Trophoblast cell (in vitro differentiated cells and primary cell): ENCODE results near the gene PCDHB15. TPM values are rescaled to one million over a fixed set of nuclear protein-coding genes. Genes with fewer than 3 reads are reported as not detected.
"Not testable (repeated sequence)": the region's sequence is repeated elsewhere in the genome, so short reads cannot be mapped to it uniquely, and the experiment has no call there.

Experiments used
- DNase-seq, 2 donors: peaks; one replicate each; pipeline ENCODE4 v3.0.0-alpha.2; 2016
- H2AFZ ChIP-seq: 2 replicates; pipeline ENCODE4 v1.6.1; 2013; ENCODE audit warnings: low read length, moderate library complexity, mild to moderate bottlenecking; ENCODE audit not compliant: insufficient read depth, poor library complexity
- H2AK5ac ChIP-seq: 2 replicates; pipeline ENCODE4 v1.6.1; 2013; ENCODE audit warnings: mild to moderate bottlenecking, low read length
- H2BK120ac ChIP-seq: 2 replicates; pipeline ENCODE4 v1.6.1; 2013; ENCODE audit warnings: low read length, mild to moderate bottlenecking, moderate library complexity; ENCODE audit not compliant: insufficient read depth, poor library complexity
- H2BK12ac ChIP-seq: 2 replicates; pipeline ENCODE4 v1.6.1; 2013; ENCODE audit warnings: mild to moderate bottlenecking, low read length, moderate library complexity
- H2BK5ac ChIP-seq: 2 replicates; pipeline ENCODE4 v1.6.1; 2013; ENCODE audit warnings: low read length, low read depth, moderate library complexity, mild to moderate bottlenecking; ENCODE audit not compliant: poor library complexity
- H3K14ac ChIP-seq: 2 replicates; pipeline ENCODE4 v1.6.1; 2013; ENCODE audit warnings: mild to moderate bottlenecking, low read length
- H3K18ac ChIP-seq: 2 replicates; pipeline ENCODE4 v1.6.1; 2013; ENCODE audit warnings: mild to moderate bottlenecking, low read length
- H3K23ac ChIP-seq: 2 replicates; pipeline ENCODE4 v1.6.1; 2013; ENCODE audit warnings: low read length
- H3K27ac ChIP-seq: 2 replicates; pipeline ENCODE4 v1.5.1; 2013; ENCODE audit warnings: low read depth, mild to moderate bottlenecking, inconsistent platforms, low read length, moderate library complexity
- H3K27me3 ChIP-seq: 2 replicates; pipeline ENCODE4 v1.6.1; 2013; ENCODE audit warnings: inconsistent platforms, mild to moderate bottlenecking, low read length, moderate library complexity; ENCODE audit not compliant: insufficient read depth
- H3K36me3 ChIP-seq, 2 experiments: 1 replicate in 1 of 2; 2 replicates in 1 of 2; pipeline ENCODE4 v1.6.1; 2013; ENCODE audit warnings: low read length in 2 of 2, mild to moderate bottlenecking in 2 of 2, moderate library complexity in 1 of 2; ENCODE audit not compliant: insufficient read depth in 2 of 2, control insufficient read depth in 1 of 2
- H3K4ac ChIP-seq: 2 replicates; pipeline ENCODE4 v1.6.1; 2013; ENCODE audit warnings: low read depth, mild to moderate bottlenecking, low read length, moderate library complexity
- H3K4me1 ChIP-seq, 2 experiments: 1 replicate in 1 of 2; 2 replicates in 1 of 2; pipeline ENCODE4 v1.6.1; 2013; ENCODE audit warnings: low read length in 2 of 2, mild to moderate bottlenecking in 2 of 2, moderate library complexity in 1 of 2; ENCODE audit not compliant: insufficient read depth in 2 of 2, control insufficient read depth in 1 of 2
- H3K4me2 ChIP-seq: 2 replicates; pipeline ENCODE4 v1.6.1; 2013; ENCODE audit warnings: inconsistent platforms, mild to moderate bottlenecking, low read length, moderate library complexity
- H3K4me3 ChIP-seq: 2 replicates; pipeline ENCODE4 v1.5.1; 2013; ENCODE audit warnings: mild to moderate bottlenecking, low read depth, low read length, inconsistent platforms
- H3K79me1 ChIP-seq: one replicate; pipeline ENCODE4 v1.6.1; 2013; ENCODE audit warnings: low read length
- H3K79me2 ChIP-seq: 2 replicates; pipeline ENCODE4 v1.6.1; 2013; ENCODE audit warnings: low read length, mild to moderate bottlenecking; ENCODE audit not compliant: control insufficient read depth, insufficient read depth, poor library complexity
- H3K9ac ChIP-seq: 2 replicates; pipeline ENCODE4 v1.6.1; 2013; ENCODE audit warnings: mild to moderate bottlenecking, low read length
- H3K9me3 ChIP-seq: 2 replicates; pipeline ENCODE4 v1.6.1; 2013; ENCODE audit warnings: low read depth, mild to moderate bottlenecking, control low read depth, inconsistent platforms, low read length; ENCODE audit not compliant: insufficient read depth
- H4K12ac ChIP-seq: 2 replicates; pipeline ENCODE4 v1.6.1; 2013; ENCODE audit warnings: low read depth, mild to moderate bottlenecking, low read length, moderate library complexity
- H4K8ac ChIP-seq: 2 replicates; pipeline ENCODE4 v1.6.1; 2013; ENCODE audit warnings: low read depth, mild to moderate bottlenecking, low read length, moderate library complexity
- H4K91ac ChIP-seq: one replicate; pipeline ENCODE4 v1.6.1; 2013; ENCODE audit warnings: low read depth, mild to moderate bottlenecking, low read length, moderate library complexity
- WGBS: extraction: QIAGEN DNeasy Blood & Tissue Kit; methylation state at CpG from one replicate; pipeline ENCODE4 v1.1.7; 2013; ENCODE audit warnings: missing lambda C conversion rate; ENCODE audit not compliant: insufficient read length, insufficient coverage; ENCODE audit errors: extremely low coverage; 5-methylcytosine and 5-hydroxymethylcytosine counted together
- polyA plus RNA-seq: library from polyadenylated mRNA; stranded (reverse); fragments of 200-250 nt; gene quantifications from 2 replicates; pipeline ENCODE4 v1.2.3, GENCODE V29; 2013

Gene PCDHB15
- polyA plus RNA-seq = 2.3 and 2.5 TPM in 2 replicates

GRCh38 chr5:141245250-141245717, at the start of gene PCDHB15:
Gene PCDHB15, plus strand, starts transcription at chr5:141245395. Its CDS starts 184 bp downstream, at chr5:141245579.
- Histone ChIP-seq H3K4me3 (peak within 1 kb of the TSS; percentile 52), H3K23ac (no peak within 1 kb of the TSS), H2BK12ac (no peak within 1 kb of the TSS), H4K8ac (peak within 1 kb of the TSS; percentile 61), H3K9ac (no peak within 1 kb of the TSS), H3K18ac (no peak within 1 kb of the TSS), H3K27me3 (no peaks in the 10 kb centered on the region), H4K91ac (peak within 1 kb of the TSS; percentile 43), H2BK120ac (no peak within 1 kb of the TSS), H3K9me3 (peaks cover 22% of the 10 kb centered on the region), H3K4me2 (peak within 1 kb of the TSS; percentile 52), H3K4me1 (no peaks in the 10 kb centered on the region), H3K79me1 (no peaks in the 10 kb centered on the region), H3K4ac (no peak within 1 kb of the TSS), H2AFZ (no peak within 1 kb of the TSS), H3K27ac (no peak within 1 kb of the TSS), H3K79me2 (no peaks in the 10 kb centered on the region), H3K36me3 (peaks cover 6 to 8% of the 10 kb centered on the region in 2 experiments), H2AK5ac (no peak within 1 kb of the TSS), H3K14ac (no peak within 1 kb of the TSS), H4K12ac (no peak within 1 kb of the TSS), H2BK5ac (no peak within 1 kb of the TSS)
- WGBS = no CpG with 5 or more reads among the region's 16 CpGs
- no peak for DNase-seq

- Histone ChIP-seq H3K79me1 (no peaks in the 10 kb centered on the region), H2AFZ (no peak overlapping the region), H3K14ac (no peak overlapping the region), H3K9ac (no peak overlapping the region), H3K36me3 (no peaks in the 10 kb centered on the region), H2BK120ac (no peak overlapping the region), H3K18ac (no peak overlapping the region), H3K27ac (no peak overlapping the region), H3K23ac (no peak overlapping the region), H3K4ac (no peak overlapping the region), H2BK5ac (no peak overlapping the region), H2AK5ac (no peak overlapping the region), H3K79me2 (no peaks in the 10 kb centered on the region), H2BK12ac (no peak overlapping the region), H3K4me1 (no peaks in the 10 kb centered on the region), H4K8ac (no peak overlapping the region), H3K4me2 (no peak overlapping the region), H3K4me3 (no peak overlapping the region), H3K9me3 (no peaks in the 10 kb centered on the region), H3K27me3 (no peaks in the 10 kb centered on the region), H4K91ac (no peak overlapping the region), H4K12ac (no peak overlapping the region)
- no CpG with 5 or more reads among the region's 3 CpGs for WGBS
- DNase-seq = no peak
These were observed 48.8 kb upstream of the PCDHB15 start for GRCh38 chr5:141196363-141196762.

DNA sequence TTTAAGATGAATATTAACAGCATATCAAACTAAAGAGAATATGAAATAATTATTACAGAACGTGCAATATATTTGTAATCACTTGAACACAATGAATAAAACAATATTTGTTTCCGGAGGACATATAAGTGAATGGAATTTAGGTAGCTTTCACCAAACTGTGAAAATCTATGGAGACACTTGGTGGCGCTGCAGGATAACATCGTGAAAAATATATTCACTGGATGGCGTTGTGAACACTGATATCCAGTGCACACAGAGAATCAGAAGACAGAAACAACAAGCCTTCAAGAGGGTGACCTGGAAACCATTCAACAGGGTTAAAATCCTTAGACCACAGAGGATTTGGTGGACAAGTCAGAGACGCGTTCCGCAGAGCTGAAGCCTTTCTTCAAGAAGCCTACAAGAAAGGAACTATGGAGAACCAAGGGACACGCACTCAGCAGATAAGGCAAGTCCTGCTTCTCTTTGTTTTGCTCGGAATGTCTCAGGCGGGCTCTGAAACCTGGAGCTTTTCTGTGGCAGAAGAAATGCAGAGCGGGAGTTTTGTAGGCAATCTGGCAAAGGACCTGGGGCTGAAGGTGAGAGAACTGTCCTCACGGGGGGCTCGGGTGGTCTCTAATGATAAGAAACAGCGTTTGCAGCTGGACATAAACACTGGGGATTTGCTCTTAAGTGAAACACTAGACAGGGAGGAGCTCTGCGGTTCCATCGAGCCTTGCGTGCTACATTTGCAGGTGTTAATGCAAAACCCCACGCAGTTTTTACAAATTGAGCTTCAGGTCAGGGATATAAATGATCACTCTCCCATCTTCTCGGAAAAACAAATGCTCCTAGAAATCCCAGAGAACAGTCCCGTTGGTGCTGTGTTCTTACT, 45.6 kb upstream of the PCDHB15 start, which contains the start of gene PCDHB11:
TSS of gene PCDHB11 (plus strand) at position 269 of the 877 bp plus-strand sequence. CDS start at position 417, 148 bp downstream.
- H2BK5ac ChIP-seq = no peak within 1 kb of the TSS
- H4K91ac ChIP-seq = no peak within 1 kb of the TSS
- no peak for DNase-seq
- H3K14ac ChIP-seq = no peak within 1 kb of the TSS
- WGBS = no CpG with 5 or more reads among the region's 21 CpGs
- no peaks in the 10 kb centered on the region for H3K4me1 ChIP-seq
- no peak within 1 kb of the TSS for H3K4ac ChIP-seq
- no peak within 1 kb of the TSS for H2AK5ac ChIP-seq
- no peaks in the 10 kb centered on the region for H3K27me3 ChIP-seq
- no peak within 1 kb of the TSS for H4K8ac ChIP-seq
- H2BK12ac ChIP-seq = no peak within 1 kb of the TSS
- H4K12ac ChIP-seq = no peak within 1 kb of the TSS
- peak within 1 kb of the TSS; percentile 13 for H3K4me3 ChIP-seq
- H3K18ac ChIP-seq = no peak within 1 kb of the TSS
- peaks cover 2% of the 10 kb centered on the region for H3K9me3 ChIP-seq
- no peak within 1 kb of the TSS for H3K27ac ChIP-seq
- H2BK120ac ChIP-seq = no peak within 1 kb of the TSS
- no peaks in the 10 kb centered on the region for H3K36me3 ChIP-seq
- H3K4me2 ChIP-seq = peak within 1 kb of the TSS; percentile 7
- no peaks in the 10 kb centered on the region for H3K79me2 ChIP-seq
- no peak within 1 kb of the TSS for H2AFZ ChIP-seq
- H3K9ac ChIP-seq = no peak within 1 kb of the TSS
- no peak within 1 kb of the TSS for H3K23ac ChIP-seq
- no peaks in the 10 kb centered on the region for H3K79me1 ChIP-seq

- not testable (repeated sequence) for H3K4me1 ChIP-seq, H3K79me2 ChIP-seq, DNase-seq, H3K9ac ChIP-seq, H4K91ac ChIP-seq, H3K27ac ChIP-seq, H4K8ac ChIP-seq, H3K9me3 ChIP-seq, H2BK5ac ChIP-seq, H3K23ac ChIP-seq, H2BK12ac ChIP-seq, H2AK5ac ChIP-seq, H3K18ac ChIP-seq, H2BK120ac ChIP-seq, H3K4me2 ChIP-seq, H3K14ac ChIP-seq, H4K12ac ChIP-seq, H3K4me3 ChIP-seq, H3K79me1 ChIP-seq, H3K36me3 ChIP-seq, H3K27me3 ChIP-seq, H3K4ac ChIP-seq, H2AFZ ChIP-seq
- no CpG with 5 or more reads among the region's 38 CpGs for WGBS
These were observed 44.1 kb upstream of the PCDHB15 start for GRCh38 chr5:141201126-141201525.
